GM19238 (cell line): Measurements from ENCODE around the gene LMCD1.

ENCODE experiments used
- DNase-seq: peaks from one replicate; pipeline ENCODE4 v3.0.0; 2011; ENCODE audit warnings: low spot score; ENCODE audit not compliant: insufficient read length

The LMCD1 gene

GRCh38 chr3:8532251-8532871 is 30.7 kb downstream of the LMCD1 start:
- DNase-seq, result no peak

DNA sequence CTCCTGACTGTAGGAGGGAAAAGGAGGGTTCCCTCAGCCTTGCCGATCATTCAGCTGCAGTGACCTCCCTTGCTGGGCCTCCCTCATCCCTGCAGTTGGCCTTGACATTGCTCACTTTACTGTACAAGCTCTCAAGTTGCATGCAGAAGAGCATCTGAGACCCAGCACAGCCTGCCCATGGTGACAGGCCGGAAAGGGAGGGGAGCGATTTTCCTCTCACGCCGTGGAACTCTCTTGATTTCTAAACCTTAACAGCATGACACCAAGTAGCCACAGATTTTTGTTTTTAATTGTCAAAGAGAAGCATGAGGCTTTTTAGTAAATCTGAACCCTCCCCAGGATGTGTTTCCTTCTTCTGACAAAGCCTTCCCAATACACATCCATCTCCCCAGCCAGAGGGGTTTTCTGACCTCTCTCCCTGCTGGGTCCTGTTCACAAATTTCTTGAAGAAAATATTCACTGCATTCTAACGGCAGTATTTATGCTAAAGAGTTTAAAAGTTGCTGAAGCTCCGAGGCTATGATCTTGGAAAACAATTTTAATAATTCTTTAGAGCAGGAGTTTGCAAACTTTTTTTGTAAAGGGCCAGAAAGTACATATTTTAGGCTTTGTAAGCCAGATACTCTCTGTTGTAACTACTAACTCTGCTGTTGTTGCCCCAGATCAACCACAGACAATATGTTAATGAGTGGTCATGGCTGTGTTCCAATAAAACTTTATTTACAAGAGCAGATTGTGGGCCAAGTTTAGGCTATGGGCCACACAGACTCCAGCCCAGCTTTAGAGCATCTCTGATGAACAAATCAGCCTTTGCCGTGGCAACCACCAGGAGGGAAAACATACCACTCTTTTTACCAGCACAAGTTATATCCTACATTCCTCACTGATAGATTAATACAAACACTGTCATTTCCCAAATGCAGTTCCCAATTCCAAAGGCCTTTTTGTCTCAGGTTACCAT is 34.8 kb downstream of the LMCD1 start:
- DNase-seq, result no peak

DNA sequence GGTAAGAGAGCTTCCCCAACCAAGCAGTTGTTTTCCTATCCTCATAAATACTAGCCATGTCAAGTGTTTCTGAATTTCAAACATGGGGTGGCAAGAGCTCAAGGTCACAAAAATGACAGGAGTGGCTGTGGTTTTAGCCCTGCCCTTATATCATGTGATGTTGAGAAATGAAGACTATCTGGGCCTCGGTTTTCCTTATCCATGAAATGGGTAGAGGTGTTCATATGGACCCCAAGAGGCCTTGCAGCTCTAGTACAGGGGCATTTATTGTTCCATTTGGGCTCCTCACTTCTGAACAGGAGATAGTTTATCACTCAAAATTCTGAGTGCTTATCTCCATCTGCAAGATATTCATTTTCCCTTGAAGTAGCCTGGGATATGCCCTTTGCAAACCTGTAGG is 35.8 kb downstream of the LMCD1 start:
- no peak for DNase-seq

DNA sequence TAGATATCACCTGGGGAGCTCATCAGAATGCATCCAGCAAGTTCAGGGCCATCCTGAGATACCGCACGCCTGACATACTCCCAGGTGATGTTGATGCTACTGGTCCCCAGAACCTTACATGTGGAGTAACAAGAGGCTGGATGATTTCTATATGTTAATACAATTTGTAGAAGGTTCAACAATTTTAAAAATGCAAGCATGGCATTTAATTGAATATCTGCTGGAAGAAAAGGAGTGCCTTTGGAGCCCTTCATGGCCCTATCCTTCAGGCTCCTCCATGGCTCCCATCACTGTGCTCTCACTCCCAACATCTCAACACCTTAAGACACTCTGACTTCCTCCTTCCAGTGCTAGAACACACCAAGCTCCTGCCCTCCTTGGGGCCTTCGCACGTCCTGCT is 36.6 kb downstream of the LMCD1 start:
- DNase-seq, result no peak

- DNase-seq, result no peak
Observed at GRCh38 chr3:8538913-8539312, 37.3 kb downstream of the LMCD1 start.

DNA sequence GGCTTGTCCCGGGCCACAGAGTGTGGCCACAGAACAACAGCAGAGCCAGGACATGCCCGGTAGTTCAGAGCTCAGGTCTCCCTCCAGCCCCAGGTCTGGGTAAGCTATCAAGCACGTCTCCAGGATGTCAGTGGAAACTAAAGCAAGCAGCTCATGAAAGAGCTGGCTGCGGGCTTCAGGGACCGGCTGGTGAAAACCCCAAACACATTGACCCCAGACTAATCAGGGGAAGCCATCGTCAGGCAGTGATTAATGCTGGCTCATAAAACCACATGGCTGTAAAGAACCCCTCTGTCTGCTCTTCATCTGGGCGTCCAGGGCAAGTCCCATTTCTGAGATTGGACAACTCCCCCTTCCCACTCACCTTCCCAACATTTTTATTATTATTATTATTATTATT is 37.8 kb downstream of the LMCD1 start:
- DNase-seq, result no peak

- no peak for DNase-seq
Observed at GRCh38 chr3:8540456-8540855, 38.8 kb downstream of the LMCD1 start.

- DNase-seq, result no peak
Observed at GRCh38 chr3:8541486-8541885, 39.9 kb downstream of the LMCD1 start.

GRCh38 chr3:8542190-8543135 is 40.8 kb downstream of the LMCD1 start:
- no peak for DNase-seq

DNA sequence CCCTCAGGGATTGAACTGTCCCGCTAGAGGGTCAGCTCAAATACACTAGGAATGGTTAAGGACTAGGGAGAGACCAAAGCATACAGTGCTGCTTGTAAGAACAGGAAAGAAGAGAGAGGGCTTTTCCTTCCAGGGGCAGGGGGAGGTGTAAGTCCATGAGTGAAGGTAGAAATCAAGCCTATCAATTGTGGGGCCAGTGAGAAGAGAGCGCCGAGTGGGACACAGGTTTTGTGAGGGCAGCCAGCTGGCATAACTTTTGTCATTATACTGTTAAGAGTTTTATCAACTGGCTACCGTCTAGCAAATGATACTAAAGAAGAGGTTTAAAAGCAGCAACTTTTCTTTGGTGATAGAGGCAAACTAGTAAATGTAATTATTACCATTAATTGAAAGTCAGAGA is 45.0 kb downstream of the LMCD1 start:
- DNase-seq, result no peak

GRCh38 chr3:8548502-8549275 is 47.1 kb downstream of the LMCD1 start:
- DNase-seq, result no peak

DNA sequence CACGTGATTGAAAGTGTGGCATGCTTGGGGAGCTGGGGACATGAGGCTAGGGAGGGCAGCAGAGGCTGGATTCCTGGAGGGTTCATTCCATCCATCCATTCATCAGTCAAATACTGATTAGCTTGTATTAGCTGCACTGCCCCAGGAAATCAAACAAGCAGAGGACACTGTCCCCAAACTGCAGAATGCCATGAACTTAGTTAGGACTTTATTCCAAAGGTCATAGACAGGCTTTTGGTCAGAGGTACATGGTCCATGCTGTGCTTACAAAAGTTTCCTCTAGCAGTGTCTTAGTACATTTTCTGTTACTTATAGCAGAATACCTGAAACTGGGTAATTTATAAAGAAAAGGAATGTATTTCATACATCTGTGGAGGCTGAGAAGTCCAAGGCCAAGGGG is 47.7 kb downstream of the LMCD1 start:
- no peak for DNase-seq

DNA sequence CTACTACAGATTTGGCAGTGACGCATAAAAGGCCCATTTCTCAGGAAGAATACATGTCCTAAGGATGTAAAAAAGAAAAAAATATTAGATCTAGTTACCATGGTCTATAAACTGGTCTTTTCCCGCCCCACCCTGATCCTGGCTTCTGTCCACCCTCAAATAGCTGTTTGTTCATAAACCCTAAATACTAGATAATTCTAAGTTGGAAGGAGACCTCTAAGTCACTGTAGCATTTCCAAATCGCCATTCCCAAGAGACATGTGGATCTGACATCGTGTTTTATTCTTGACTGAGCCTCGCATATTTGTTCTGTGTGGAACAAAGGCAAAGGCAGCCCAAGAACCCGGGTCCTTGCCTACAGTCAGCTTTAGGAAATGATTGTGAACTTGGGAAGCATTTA is 49.0 kb downstream of the LMCD1 start:
- no peak for DNase-seq

GRCh38 chr3:8552223-8552762 is 50.7 kb downstream of the LMCD1 start:
- DNase-seq, result no peak

DNA sequence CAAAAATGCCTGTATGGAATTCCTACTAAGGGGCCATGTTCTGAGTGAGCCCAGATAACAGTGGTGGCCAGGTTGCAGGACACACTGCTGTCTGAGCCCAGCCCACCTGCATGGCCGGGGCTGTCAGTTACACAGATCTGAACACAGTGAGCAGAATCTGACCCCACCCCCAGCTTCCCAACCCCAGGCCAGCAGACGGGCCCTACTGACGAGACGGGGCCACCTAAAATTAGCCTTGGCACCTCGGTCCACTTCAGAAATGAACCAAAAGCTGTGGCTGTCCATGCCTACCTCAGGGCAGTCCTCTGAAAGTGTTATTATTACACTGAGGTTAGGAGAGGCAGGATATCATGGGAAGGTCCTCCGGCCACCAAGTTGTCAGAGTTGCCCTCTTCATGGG is 51.8 kb downstream of the LMCD1 start:
- DNase-seq, result no peak

DNA sequence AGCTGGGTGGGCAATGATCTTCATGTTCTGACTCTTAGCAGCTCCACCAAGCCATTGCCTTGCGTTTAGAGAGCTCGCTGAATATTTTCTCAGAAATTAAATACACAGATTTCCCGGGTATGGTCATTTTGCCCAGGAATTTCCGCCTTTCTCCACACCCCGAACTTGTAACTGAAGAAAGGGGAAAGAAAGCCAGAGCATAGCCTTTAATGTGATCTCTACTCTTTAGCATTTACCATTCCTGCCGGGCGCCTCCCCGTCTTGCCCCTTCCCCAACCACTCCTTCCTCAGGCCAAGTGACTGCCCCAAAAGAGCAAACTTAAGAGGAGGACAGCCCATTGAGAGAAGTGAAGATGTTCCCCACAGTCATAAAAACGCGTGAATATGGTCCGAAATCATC is 53.1 kb downstream of the LMCD1 start:
- no peak for DNase-seq

- no peak for DNase-seq
Observed at GRCh38 chr3:8555113-8555661, 53.6 kb downstream of the LMCD1 start.

- DNase-seq, result no peak
Observed at GRCh38 chr3:8555725-8556472, 54.3 kb downstream of the LMCD1 start.

- DNase-seq, result no peak
Observed at GRCh38 chr3:8556473-8556869, 54.8 kb downstream of the LMCD1 start.

DNA sequence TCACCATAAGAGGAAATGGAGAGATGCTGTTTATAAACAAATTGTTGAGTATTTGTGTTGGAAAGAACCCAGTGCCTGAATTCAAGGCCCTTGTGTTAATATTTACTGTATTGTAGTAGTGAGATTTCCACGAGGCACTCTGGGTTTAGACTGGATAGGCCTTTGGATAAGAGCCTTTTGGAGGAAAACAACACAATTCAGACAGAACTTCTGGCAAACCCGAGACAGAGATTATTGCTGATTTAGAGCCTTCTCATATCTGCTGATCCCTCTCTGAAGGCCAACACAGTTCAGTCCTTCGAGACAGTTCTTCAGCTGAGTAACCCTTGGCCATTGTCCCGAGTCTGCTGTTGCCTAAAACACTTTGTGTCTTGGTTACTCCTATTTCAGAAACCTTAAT is 55.7 kb downstream of the LMCD1 start:
- DNase-seq, result no peak
